Activated CD8-positive, alpha-beta T cell treated with anti-CD3 and anti-CD28 coated beads for 36 hours (primary cell): ENCODE results near the gene FBP2. TPM values are rescaled to one million over a fixed set of nuclear protein-coding genes. Genes with fewer than 3 reads are reported as not detected.

Experiments
- ATAC-seq: fragments of 200-7000 bp; cut with Tn5 transposase; one replicate; pipeline ENCODE4 v1.10.0; 2021; ENCODE audit warnings: mild to moderate bottlenecking, moderate library complexity
- CTCF ChIA-PET: fragments of 350-600 bp; sonication (Branson Sonifier 250); formaldehyde crosslinking; loops from one replicate; lab custom pipeline; 2021; ENCODE audit warnings: antibody characterized with exemption; lab: Charles Lee
- POLR2A ChIA-PET: fragments of 350-600 bp; sonication (Branson Sonifier 250); formaldehyde crosslinking; loops from one replicate; lab custom pipeline; 2021; ENCODE audit warnings: antibody characterized with exemption; lab: Charles Lee
- DNase-seq: peaks from one replicate; pipeline ENCODE4 v3.0.0-alpha.2; 2020
- H3K27ac Mint-ChIP-seq: one replicate; pipeline ENCODE4 v1.8.0; 2021; ENCODE audit warnings: mild to moderate bottlenecking, mixed read lengths
- H3K27me3 Mint-ChIP-seq: one replicate; pipeline ENCODE4 v1.8.0; 2021; ENCODE audit warnings: mixed read lengths
- H3K36me3 Mint-ChIP-seq: one replicate; pipeline ENCODE4 v1.8.0; 2021; ENCODE audit warnings: low read depth, mixed read lengths
- H3K4me1 Mint-ChIP-seq: one replicate; pipeline ENCODE4 v1.8.0; 2021; ENCODE audit warnings: low read depth, mixed read lengths
- H3K4me3 Mint-ChIP-seq: one replicate; pipeline ENCODE4 v1.8.0; 2021; ENCODE audit warnings: mild to moderate bottlenecking, moderate library complexity, mixed read lengths
- H3K9me3 Mint-ChIP-seq: one replicate; pipeline ENCODE4 v1.8.0; 2021; ENCODE audit warnings: mixed read lengths
- intact Hi-C: fragments of 100-400 bp; cut with micrococcal nuclease; formaldehyde crosslinking; loops from one replicate; pipeline ENCODE4 v1.10.0; 2022
- total RNA-seq, 2 experiments: library from RNA; stranded (reverse); gene quantifications; one replicate each; pipeline ENCODE4 v1.2.3, GENCODE V29; 2021
- TF ChIP-seq, protein P1 (sequence below): fragments of 200-600 bp; IDR thresholded peaks from one replicate; pipeline ENCODE4 v1.8.0; 2022; ENCODE audit warnings: antibody characterized with exemption, mild to moderate bottlenecking

FBP2 gene
- total RNA-seq, 2 experiments from 2014 or later = not detected

DNA sequence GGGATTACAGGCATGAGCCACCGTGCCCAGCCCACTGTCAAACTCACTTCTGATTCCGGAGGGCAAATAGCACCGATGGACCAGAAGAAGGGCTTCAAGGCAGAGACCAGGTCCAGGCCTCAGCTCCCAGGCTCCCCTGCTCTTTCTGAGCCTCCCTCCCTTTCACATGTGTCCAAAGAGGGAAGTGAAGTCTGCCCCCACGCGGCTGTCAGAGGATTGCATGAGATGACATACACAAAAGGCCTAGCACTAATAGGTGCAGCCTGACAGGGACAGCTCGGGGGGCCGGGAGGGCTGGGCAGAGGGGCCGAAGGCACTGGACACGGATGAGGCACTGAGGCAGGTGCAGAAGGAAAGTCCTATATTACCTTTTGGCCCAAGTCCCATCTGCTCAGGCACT lies 29.6 kb upstream of the FBP2 start:
- H3K4me1 Mint-ChIP-seq = peaks cover 11% of the 10 kb centered on the region
- CTCF ChIA-PET = interaction anchor here (0.7 to 1.3 kb wide), 4 partner anchors 9 to 32 kb away, joined by 3 to 4 read pairs (median 3); no protein-coding TSS in a partner anchor
- H3K4me3 Mint-ChIP-seq = no peak overlapping the region
- intact Hi-C loops = no loop called here
- no peaks in the 10 kb centered on the region for H3K36me3 Mint-ChIP-seq
- no peaks in the 10 kb centered on the region for H3K9me3 Mint-ChIP-seq
- DNase-seq (peak; percentile 63), ATAC-seq (peak; percentile 70)
- H3K27me3 Mint-ChIP-seq = peaks cover 2% of the 10 kb centered on the region
- no peak overlapping the region for H3K27ac Mint-ChIP-seq
- TF ChIP-seq, protein P1, sequence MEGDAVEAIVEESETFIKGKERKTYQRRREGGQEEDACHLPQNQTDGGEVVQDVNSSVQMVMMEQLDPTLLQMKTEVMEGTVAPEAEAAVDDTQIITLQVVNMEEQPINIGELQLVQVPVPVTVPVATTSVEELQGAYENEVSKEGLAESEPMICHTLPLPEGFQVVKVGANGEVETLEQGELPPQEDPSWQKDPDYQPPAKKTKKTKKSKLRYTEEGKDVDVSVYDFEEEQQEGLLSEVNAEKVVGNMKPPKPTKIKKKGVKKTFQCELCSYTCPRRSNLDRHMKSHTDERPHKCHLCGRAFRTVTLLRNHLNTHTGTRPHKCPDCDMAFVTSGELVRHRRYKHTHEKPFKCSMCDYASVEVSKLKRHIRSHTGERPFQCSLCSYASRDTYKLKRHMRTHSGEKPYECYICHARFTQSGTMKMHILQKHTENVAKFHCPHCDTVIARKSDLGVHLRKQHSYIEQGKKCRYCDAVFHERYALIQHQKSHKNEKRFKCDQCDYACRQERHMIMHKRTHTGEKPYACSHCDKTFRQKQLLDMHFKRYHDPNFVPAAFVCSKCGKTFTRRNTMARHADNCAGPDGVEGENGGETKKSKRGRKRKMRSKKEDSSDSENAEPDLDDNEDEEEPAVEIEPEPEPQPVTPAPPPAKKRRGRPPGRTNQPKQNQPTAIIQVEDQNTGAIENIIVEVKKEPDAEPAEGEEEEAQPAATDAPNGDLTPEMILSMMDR = peak; percentile 25
- POLR2A ChIA-PET = no interaction called here

DNA sequence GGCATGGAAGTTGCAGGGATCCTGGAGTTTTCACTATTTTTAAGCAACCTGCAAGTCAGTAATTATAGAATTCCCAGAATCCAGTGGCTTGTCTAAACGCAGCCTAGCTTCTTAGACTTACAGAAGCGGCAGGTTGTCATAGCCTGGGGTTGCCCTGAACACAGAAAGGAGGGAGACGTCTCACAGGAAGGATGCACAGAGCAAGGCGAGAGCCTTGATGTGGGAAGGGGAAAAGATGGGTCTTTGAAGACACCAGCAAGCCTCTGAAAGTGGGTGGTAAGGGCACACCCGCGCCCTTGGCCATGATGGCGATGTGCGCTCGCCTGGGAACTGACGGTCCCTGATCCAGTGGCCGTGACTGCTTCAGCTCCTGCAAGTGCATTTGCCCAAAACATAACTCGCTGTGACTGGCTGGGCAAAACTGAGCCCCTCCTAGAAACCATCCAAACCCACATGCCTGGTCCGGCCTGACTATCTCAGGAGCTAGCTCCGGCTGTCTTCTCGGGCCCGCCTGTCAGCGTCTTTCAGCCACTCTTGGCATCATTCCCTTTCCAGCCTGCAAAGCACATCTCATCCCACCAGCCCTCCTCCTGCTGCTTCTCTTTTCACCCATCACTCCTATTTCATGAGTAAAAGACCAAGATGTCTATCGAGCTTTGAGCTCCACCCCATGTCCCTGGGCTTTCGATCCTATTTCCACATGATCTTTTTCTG lies 28.6 kb upstream of the FBP2 start:
- Mint-ChIP-seq H3K36me3 (no peaks in the 10 kb centered on the region), H3K9me3 (no peaks in the 10 kb centered on the region), H3K4me1 (peaks cover 11% of the 10 kb centered on the region), H3K4me3 (no peak overlapping the region), H3K27me3 (peaks cover 2% of the 10 kb centered on the region), H3K27ac (no peak overlapping the region)
- intact Hi-C loops = no loop called here
- CTCF ChIA-PET = no interaction called here
- DNase-seq (no peak), ATAC-seq (no peak)
- POLR2A ChIA-PET = no interaction called here
- TF ChIP-seq, protein P1 = no peak

DNA sequence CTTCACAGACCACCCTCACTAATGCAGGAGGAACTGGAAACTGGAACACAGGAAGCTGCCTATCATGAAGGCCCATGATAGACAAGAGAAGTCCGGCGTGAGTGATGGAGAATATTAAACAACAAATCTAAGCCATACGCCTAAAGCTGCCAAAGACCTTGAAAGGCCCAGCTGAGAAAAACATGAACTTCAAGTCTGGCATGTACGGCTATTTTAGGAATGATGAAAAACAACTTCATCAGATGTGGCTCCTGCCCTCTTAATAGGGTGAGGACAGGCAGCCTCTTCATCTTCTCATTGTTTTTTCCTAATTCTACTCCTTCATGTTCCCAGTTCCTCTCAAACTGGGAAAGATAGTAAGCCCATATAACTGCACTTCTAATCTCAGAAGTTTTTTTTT lies 25.4 kb upstream of the FBP2 start:
- ChIA-PET CTCF (interaction anchor here (1.0 to 1.5 kb wide), 2 partner anchors 62 to 509 kb away, joined by 3 to 5 read pairs; no protein-coding TSS in a partner anchor), POLR2A (no interaction called here)
- Mint-ChIP-seq H3K4me1 (peaks cover 7% of the 10 kb centered on the region), H3K36me3 (no peaks in the 10 kb centered on the region), H3K27ac (no peak overlapping the region), H3K9me3 (no peaks in the 10 kb centered on the region), H3K4me3 (no peak overlapping the region), H3K27me3 (peaks cover 2% of the 10 kb centered on the region)
- DNase-seq = no peak
- no peak for ATAC-seq
- TF ChIP-seq, protein P1 = no peak
- intact Hi-C loops = no loop called here

DNA sequence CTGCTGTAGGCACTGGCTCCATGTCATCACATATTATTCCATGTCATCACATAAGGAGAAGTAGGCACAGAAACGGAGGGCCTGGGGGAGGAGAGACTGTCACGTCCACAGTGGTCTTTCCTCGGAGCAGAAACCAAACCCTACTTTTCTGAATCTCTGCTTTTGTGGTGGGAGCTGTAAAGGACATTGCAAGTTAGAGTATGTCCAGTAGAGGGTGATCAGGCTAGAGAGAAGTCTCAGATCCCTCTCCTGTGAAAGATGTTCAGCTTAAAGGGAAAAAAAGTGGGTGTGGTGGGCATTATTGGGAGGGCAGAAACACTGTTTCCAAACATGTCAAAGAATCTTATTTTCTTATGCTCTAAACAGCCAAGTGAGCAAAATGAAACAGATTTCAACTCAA lies 19.4 kb upstream of the FBP2 start:
- no peak for DNase-seq
- intact Hi-C loops = no loop called here
- Mint-ChIP-seq H3K36me3 (no peaks in the 10 kb centered on the region), H3K4me1 (peaks cover 8% of the 10 kb centered on the region), H3K4me3 (no peak overlapping the region), H3K27me3 (peaks cover 7% of the 10 kb centered on the region), H3K27ac (no peak overlapping the region), H3K9me3 (no peaks in the 10 kb centered on the region)
- ChIA-PET POLR2A (interaction anchor here (1.0 kb wide), 1 partner anchor 13 kb away, joined by 3 read pairs; no protein-coding TSS in a partner anchor), CTCF (interaction anchor here (0.6 to 1.0 kb wide), 3 partner anchors 10 to 567 kb away, joined by 3 read pairs; no protein-coding TSS in a partner anchor)
- no peak for ATAC-seq
- TF ChIP-seq, protein P1 = no peak

DNA sequence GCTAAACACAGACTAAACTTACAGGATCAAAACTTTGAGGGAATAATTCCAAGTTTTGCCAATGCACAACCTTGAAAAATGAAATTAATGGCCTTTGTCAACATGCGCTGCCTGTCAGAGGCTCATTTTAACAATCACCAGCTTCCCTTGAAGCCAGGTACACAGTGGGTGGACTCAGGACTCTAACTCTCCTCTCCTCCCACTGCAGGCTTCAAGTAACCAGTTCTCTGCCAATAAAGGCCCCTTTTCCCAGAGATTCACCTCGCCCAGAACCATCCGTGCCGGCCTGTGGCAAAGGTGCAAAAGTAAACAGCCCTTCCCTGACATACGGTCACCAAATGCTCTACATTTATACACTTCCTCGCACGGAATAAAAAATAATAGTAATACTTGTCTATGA lies 18.4 kb upstream of the FBP2 start:
- TF ChIP-seq, protein P1 = no peak
- ChIA-PET CTCF (interaction anchor here (0.7 to 1.0 kb wide), 2 partner anchors 11 kb away, joined by 3 to 4 read pairs; no protein-coding TSS in a partner anchor), POLR2A (no interaction called here)
- DNase-seq = peak; percentile 2
- peak; percentile 14 for ATAC-seq
- peaks cover 7% of the 10 kb centered on the region for H3K27me3 Mint-ChIP-seq
- H3K36me3 Mint-ChIP-seq = no peaks in the 10 kb centered on the region
- H3K9me3 Mint-ChIP-seq = no peaks in the 10 kb centered on the region
- intact Hi-C loops = no loop called here
- H3K27ac Mint-ChIP-seq = no peak overlapping the region
- no peak overlapping the region for H3K4me3 Mint-ChIP-seq
- H3K4me1 Mint-ChIP-seq = peaks cover 8% of the 10 kb centered on the region
